Subcutaneous adipose tissue (tissue), 4 donors: ENCODE measurements around the gene ELOB. TPM values are rescaled to one million over a fixed set of nuclear protein-coding genes. Genes with fewer than 3 reads are reported as not detected.

Experiments
- CTCF ChIP-seq: fragments of 450-650 bp; IDR thresholded peaks from one replicate; pipeline ENCODE4 v1.5.1; 2016; ENCODE audit warnings: low read depth, mild to moderate bottlenecking, control low read depth, antibody characterized with exemption, moderate library complexity
- total RNA-seq, 4 donors: library from RNA; depleted of rRNA; stranded (reverse); fragments of >200 nt; gene quantifications; one replicate each; pipeline ENCODE4 v1.1.0, GENCODE V29; 2016

The ELOB gene
- total RNA-seq, 4 donors from 2014 or later: 264 to 371 (median 280) TPM

GRCh38 chr16:2815299-2815771 is 38.3 kb upstream of the ELOB start:
- no peak for TF ChIP-seq CTCF

GRCh38 chr16:2814551-2815298 is 37.6 kb upstream of the ELOB start:
- TF ChIP-seq CTCF: no peak

- TF ChIP-seq CTCF: no peak
Measured at GRCh38 chr16:2813771-2814221, 36.7 kb upstream of the ELOB start.

- TF ChIP-seq CTCF: no peak
Measured at GRCh38 chr16:2811703-2812471, 34.8 kb upstream of the ELOB start.

GRCh38 chr16:2810651-2811050 is 33.6 kb upstream of the ELOB start:
- no peak for TF ChIP-seq CTCF

GRCh38 chr16:2809149-2809760 is 32.2 kb upstream of the ELOB start:
- no peak for TF ChIP-seq CTCF

GRCh38 chr16:2808181-2808580 is 31.1 kb upstream of the ELOB start:
- TF ChIP-seq CTCF: no peak
